Left lung (tissue), 10 donors: ENCODE results near the gene CEACAM19. TPM values are rescaled to one million over a fixed set of nuclear protein-coding genes. Genes with fewer than 3 reads are reported as not detected.
A peak's percentile ranks its signal among the peaks of the same experiment; 100 is the strongest.
"Not testable (repeated sequence)": the region's sequence is repeated elsewhere in the genome, so short reads cannot be mapped to it uniquely, and the experiment has no call there.

ENCODE experiments used
- ATAC-seq: fragments of 200-7000 bp; cut with Tn5 transposase; one replicate; pipeline ENCODE4 v1.9.1; 2020; ENCODE audit warnings: moderate library complexity
- DNase-seq, 4 donors: peaks; one replicate each; pipeline ENCODE4 v3.0.0-alpha.2; 2013 to 2020
- H3K27ac ChIP-seq, 2 donors: fragments of 200-600 bp; sonication (generic) in 1 of 2; one replicate each; pipeline versions ENCODE4 v1.5.0 to v1.8.0; 2020 to 2021
- H3K27me3 ChIP-seq, 2 donors: fragments of 200-600 bp; sonication (generic) in 1 of 2; one replicate each; pipeline versions ENCODE4 v1.5.0 to v1.8.0; 2020 to 2021
- H3K36me3 ChIP-seq, 2 donors: fragments of 200-600 bp; sonication (generic) in 1 of 2; one replicate each; pipeline versions ENCODE4 v1.5.0 to v1.8.0; 2020 to 2021
- H3K4me1 ChIP-seq, 2 donors: fragments of 200-600 bp; one replicate each; pipeline ENCODE4 v1.8.0; 2021
- H3K4me3 ChIP-seq, 2 donors: fragments of 200-600 bp; sonication (generic) in 1 of 2; one replicate each; pipeline versions ENCODE4 v1.5.0 to v1.8.0; 2020 to 2021; ENCODE audit warnings: mild to moderate bottlenecking in 1 of 2
- H3K9me3 ChIP-seq, 2 donors: fragments of 200-600 bp; sonication (generic) in 1 of 2; one replicate each; pipeline versions ENCODE4 v1.5.0 to v1.8.0; 2020 to 2021
- intact Hi-C, 2 donors: fragments of 100-400 bp; cut with DNase I; formaldehyde crosslinking; loops; one replicate each; pipeline versions ENCODE4 v1.11.2 to v1.14.2; 2022
- polyA plus RNA-seq, 6 donors: library from polyadenylated mRNA; unstranded; fragments of 120-200 nt; gene quantifications; one replicate each; pipeline ENCODE4 v1.2.1, GENCODE V29; 2013; ENCODE audit not compliant: insufficient read length in 6 of 6
- total RNA-seq, 2 donors: library from RNA; stranded (reverse); fragmentation: NEBNext Ultra II Directional; extraction: Animal tissue kit (Norgen Biotek cat#: 25700); gene quantifications; one replicate each; pipeline ENCODE4 v1.2.1, GENCODE V29; 2021
- TF ChIP-seq, protein P1 (sequence below), 2 donors: fragments of 200-600 bp; sonication (generic) in 1 of 2; IDR thresholded peaks; one replicate each; pipeline versions ENCODE4 v1.5.0 to v1.8.0; 2021; ENCODE audit warnings: antibody characterized with exemption in 2 of 2
- donor health status: DM: no; HTN: yes; CAD: no.
- donor health status: DM: no; HTN: no; CAD: no.

Gene CEACAM19
- total and polyA plus RNA-seq, 8 donors: 4.1 to 21.9 (median 14.6) TPM

DNA sequence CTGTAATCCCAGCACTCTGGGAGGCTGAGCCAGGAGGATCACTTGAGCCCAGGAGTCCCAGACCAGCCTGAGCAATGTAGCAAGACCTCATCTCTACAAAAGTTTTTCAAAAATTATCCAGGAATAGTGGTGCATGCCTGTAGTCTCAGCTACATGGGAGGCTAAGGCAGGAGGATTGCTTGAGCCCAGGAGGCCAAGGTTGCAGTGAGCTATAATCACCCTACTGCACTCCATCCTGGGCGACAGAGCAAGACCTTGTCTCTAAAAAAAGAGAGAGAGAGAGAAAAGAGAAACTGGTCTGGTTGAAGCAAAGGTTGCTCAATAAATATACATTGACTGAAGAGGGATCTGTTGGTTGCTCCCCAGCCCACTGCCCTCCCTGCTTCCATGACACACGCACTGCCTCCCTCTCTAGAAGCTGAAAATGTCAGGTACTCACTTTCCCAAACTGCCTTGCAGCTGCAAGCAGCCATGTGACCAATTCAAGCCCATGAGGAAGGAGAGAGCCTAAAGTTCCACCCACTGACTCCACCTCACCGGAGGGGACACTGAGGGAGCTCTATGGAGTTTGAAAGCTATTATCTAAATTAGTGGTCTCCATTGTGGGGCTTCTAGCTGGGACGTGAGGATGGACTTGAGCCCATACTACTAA, 41.7 kb downstream of the CEACAM19 start:
- ATAC-seq (peak; percentile 45), DNase-seq (no peak)
- intact Hi-C loops: no loop called here
- TF ChIP-seq, protein P1, sequence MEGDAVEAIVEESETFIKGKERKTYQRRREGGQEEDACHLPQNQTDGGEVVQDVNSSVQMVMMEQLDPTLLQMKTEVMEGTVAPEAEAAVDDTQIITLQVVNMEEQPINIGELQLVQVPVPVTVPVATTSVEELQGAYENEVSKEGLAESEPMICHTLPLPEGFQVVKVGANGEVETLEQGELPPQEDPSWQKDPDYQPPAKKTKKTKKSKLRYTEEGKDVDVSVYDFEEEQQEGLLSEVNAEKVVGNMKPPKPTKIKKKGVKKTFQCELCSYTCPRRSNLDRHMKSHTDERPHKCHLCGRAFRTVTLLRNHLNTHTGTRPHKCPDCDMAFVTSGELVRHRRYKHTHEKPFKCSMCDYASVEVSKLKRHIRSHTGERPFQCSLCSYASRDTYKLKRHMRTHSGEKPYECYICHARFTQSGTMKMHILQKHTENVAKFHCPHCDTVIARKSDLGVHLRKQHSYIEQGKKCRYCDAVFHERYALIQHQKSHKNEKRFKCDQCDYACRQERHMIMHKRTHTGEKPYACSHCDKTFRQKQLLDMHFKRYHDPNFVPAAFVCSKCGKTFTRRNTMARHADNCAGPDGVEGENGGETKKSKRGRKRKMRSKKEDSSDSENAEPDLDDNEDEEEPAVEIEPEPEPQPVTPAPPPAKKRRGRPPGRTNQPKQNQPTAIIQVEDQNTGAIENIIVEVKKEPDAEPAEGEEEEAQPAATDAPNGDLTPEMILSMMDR (IDR thresholded peaks at IDR 0.05): no peak
- H3K9me3 ChIP-seq: peaks cover 0 to 10% of the 10 kb centered on the region in 2 donors
- H3K4me1 ChIP-seq: peaks cover 0 to 10% of the 10 kb centered on the region in 2 donors
- no peak overlapping the region for H3K4me3 ChIP-seq
- no peaks in the 10 kb centered on the region for H3K36me3 ChIP-seq
- no peaks in the 10 kb centered on the region for H3K27me3 ChIP-seq
- no peak overlapping the region for H3K27ac ChIP-seq

DNA sequence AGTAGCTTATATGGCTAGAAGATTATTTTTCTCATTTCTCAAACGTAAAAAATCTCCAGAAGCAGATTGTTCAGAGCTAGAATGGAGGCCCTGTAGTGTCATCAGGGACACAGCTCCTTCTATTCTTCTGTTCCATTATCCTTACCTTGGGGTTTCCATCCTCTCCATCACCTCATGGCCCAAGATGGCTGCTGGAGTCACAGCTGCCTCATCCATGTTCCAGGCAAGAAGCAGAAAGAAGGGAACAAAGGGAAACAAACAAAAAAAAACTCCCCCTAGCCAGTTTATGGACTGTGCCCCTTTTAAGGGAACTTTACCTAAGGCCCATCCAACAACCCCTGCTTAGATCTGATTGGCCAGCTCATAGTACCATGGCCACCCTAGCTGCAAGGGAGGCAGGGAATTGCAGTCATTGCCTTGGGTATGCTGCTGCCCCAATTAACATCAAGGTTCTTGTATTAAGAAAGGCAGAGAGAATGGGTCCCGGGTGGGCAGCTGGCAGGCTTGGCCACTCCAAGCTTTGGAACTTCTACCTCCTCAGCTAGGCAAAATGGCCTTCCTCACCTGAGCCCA, 43.4 kb downstream of the CEACAM19 start:
- Histone ChIP-seq H3K4me1 (peaks cover 14 to 26% of the 10 kb centered on the region in 2 donors), H3K27ac (no peak overlapping the region), H3K9me3 (peaks cover 0 to 10% of the 10 kb centered on the region in 2 donors), H3K36me3 (no peaks in the 10 kb centered on the region), H3K27me3 (no peaks in the 10 kb centered on the region), H3K4me3 (no peak overlapping the region)
- intact Hi-C loops: no loop called here
- ATAC-seq (no peak), DNase-seq (no peak)
- TF ChIP-seq, protein P1 (IDR thresholded peaks at IDR 0.05): no peak

DNA sequence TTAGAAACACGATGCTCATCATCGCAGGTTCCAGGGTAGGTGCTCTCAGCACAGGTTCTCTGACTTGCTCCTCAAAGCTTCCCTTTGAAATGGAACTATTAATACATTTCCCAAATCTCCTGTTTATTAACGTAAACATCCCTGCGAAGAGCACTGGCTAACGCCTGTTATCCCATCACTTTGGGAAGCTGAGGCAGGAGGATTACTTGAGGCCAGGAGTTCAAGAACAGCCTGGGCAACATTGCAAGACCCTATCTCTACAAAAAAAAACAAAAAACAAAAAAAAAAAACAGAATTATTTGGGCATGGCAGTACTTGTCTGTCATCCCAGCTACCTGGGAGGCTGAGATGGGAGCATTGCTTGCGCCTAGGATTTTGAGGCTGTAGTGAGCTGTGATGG, 46.3 kb downstream of the CEACAM19 start:
- H3K4me1 ChIP-seq: peaks cover 28 to 48% of the 10 kb centered on the region in 2 donors
- H3K27me3 ChIP-seq: no peaks in the 10 kb centered on the region
- H3K9me3 ChIP-seq: peaks cover 0 to 10% of the 10 kb centered on the region in 2 donors
- DNase-seq: no peak
- no peaks in the 10 kb centered on the region for H3K36me3 ChIP-seq
- H3K27ac ChIP-seq: peak overlapping the region; percentile 74 to 77
- no peak for ATAC-seq
- no peak overlapping the region for H3K4me3 ChIP-seq
- intact Hi-C loops: no loop called here
- TF ChIP-seq, protein P1 (IDR thresholded peaks at IDR 0.05): no peak

DNA sequence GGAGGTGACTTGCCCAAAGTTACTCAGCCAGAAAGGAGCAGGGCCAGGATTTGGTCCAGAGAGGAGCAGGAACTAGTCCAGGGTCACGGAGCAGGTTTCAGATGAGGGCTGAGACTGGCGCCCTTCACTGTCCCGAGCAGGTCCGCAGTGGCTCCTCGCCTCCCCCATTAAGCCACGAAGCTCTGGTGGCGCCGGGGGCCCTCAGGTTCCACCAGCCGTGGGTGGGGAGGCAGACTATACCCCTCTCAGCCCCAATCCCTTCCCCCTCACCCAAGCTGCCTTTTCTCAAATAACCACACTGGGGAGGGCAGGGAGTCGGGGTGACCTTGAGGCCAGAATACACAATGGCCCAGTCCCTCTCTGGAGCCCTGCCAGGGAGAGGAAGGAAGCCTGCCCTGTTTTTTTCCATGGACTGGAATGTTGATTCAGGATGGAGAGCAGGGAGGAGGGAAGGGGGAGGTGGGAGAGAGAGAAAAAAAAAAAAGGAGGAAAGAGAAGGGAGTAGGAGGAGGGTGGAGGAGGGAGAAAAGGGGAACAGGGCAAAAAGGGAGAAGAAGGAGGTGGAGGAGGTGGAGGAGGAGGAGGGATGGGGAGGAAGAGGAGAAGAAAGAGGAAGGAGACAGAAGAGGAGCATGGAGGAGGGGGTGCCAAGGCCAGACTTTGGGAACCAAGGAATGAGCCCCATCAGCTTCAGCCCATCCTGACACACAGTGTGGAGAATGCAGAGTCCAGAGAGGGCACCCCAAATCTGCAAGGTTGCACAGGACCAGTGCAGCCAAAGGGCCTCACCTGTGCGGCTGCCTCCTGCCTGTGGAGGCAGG, 47.4 kb downstream of the CEACAM19 start:
- TF ChIP-seq, protein P1 (IDR thresholded peaks at IDR 0.05): no peak
- peak overlapping the region; percentile 3 to 14 for H3K4me3 ChIP-seq
- no peaks in the 10 kb centered on the region for H3K27me3 ChIP-seq
- intact Hi-C loops: no loop called here
- peak; percentile 63 for ATAC-seq
- peaks cover 0 to 10% of the 10 kb centered on the region in 2 donors for H3K9me3 ChIP-seq
- peak overlapping the region; percentile 74 to 77 for H3K27ac ChIP-seq
- peak in 3 of 4 donors; percentile 46 to 69 (median 66) for DNase-seq
- peaks cover 28 to 58% of the 10 kb centered on the region in 2 donors for H3K4me1 ChIP-seq
- no peaks in the 10 kb centered on the region for H3K36me3 ChIP-seq

DNA sequence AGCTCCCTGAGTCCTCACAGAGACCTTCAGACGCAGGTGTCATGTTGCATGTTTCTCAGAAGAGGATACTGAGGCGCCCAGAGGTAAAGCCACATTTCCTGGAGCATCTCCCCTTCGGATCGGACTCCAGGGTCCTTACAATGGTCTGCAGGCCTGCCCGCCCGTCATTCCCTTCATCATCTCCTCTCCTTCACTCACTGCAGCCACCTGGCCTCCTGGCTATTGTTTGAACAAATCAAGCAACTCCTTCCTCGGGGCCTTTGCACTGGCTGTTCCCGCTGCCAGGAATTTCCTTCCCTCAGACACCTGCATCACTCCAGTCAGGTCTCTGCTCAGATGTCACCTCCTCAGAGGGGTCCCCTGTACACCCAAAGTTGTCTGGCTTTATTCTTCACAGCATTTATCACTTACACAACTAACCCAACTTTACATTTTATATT, 48.0 kb downstream of the CEACAM19 start:
- ATAC-seq: no peak
- peak overlapping the region in 1 of 2 donors; percentile 33 for H3K27ac ChIP-seq
- no peaks in the 10 kb centered on the region for H3K27me3 ChIP-seq
- no peak overlapping the region for H3K4me3 ChIP-seq
- TF ChIP-seq, protein P1 (IDR thresholded peaks at IDR 0.05): no peak
- DNase-seq: no peak
- H3K4me1 ChIP-seq: peaks cover 28 to 65% of the 10 kb centered on the region in 2 donors
- intact Hi-C loops: no loop called here
- no peaks in the 10 kb centered on the region for H3K36me3 ChIP-seq
- peaks cover 0 to 10% of the 10 kb centered on the region in 2 donors for H3K9me3 ChIP-seq

DNA sequence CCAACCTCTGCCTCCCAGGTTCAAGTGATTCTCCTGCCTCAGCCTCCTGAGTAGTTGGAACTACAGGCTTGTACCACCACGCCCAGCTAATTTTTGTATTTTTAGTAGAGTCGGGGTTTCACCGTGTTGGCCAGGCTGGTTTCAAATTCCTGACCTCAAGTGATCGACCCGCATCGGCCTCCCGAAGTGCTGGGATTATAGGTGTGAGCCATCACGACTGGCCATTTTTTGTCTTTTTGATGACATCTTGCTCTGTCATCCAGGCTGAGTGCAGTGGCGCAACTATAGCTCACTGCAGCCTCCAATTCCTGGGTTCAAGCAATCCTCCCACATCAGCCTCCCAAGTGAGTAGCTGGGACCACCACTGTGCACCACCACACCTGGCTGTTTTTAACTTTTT, 49.1 kb downstream of the CEACAM19 start:
- intact Hi-C loops, H3K36me3 ChIP-seq: not testable (repeated sequence)
- peaks cover 33 to 76% of the 10 kb centered on the region in 2 donors for H3K4me1 ChIP-seq

More for the DNA sequence above, 49.1 kb downstream of the CEACAM19 start:
- H3K4me3 ChIP-seq, ATAC-seq, H3K27me3 ChIP-seq, DNase-seq, H3K27ac ChIP-seq, H3K9me3 ChIP-seq: not testable (repeated sequence)
